HepG2 (cell line): Measurements from ENCODE around the gene WDR6. TPM values are rescaled to one million over a fixed set of nuclear protein-coding genes. Genes with fewer than 3 reads are reported as not detected.

Experiments
- BRCA1 ChIP-seq: sonication (generic); formaldehyde crosslinking; IDR thresholded peaks from 2 replicates; pipeline ENCODE4 v1.4.0; 2020; ENCODE audit warnings: missing genetic modification reagents
- CBX5 ChIP-seq: sonication (generic); formaldehyde crosslinking; IDR thresholded peaks from 2 replicates; pipeline ENCODE4 v1.4.0; 2020; ENCODE audit warnings: missing genetic modification reagents, borderline replicate concordance
- FOXC1 ChIP-seq: sonication (generic); formaldehyde crosslinking; IDR thresholded peaks from 2 replicates; pipeline ENCODE4 v1.8.0; 2022; ENCODE audit warnings: mild to moderate bottlenecking, missing genetic modification reagents, borderline replicate concordance
- GATAD1 ChIP-seq: IDR thresholded peaks from 2 replicates; pipeline ENCODE4 v1.6.1; 2016; ENCODE audit warnings: missing genetic modification reagents, missing compliant biosample characterization
- MATR3 ChIP-seq: sonication (generic); formaldehyde crosslinking; IDR thresholded peaks from 2 replicates; pipeline ENCODE4 v1.4.0; 2020; ENCODE audit warnings: missing genetic modification reagents
- MBNL3 ChIP-seq: fragments of 250-450 bp; sonication (Bioruptor Pico); conservative IDR thresholded peaks from 2 replicates; pipeline ENCODE4 v1.8.0; 2022; ENCODE audit warnings: mild to moderate bottlenecking, inconsistent platforms
- NFIB ChIP-seq: sonication (generic); formaldehyde crosslinking; IDR thresholded peaks from 2 replicates; pipeline ENCODE4 v1.9.0; 2021; ENCODE audit warnings: missing genetic modification reagents, mild to moderate bottlenecking, borderline replicate concordance
- NFKBIZ ChIP-seq: IDR thresholded peaks from 2 replicates; pipeline ENCODE4 v1.6.1; 2018; ENCODE audit warnings: missing genetic modification reagents, missing compliant biosample characterization
- TAF1 ChIP-seq: sonication (generic); formaldehyde crosslinking; IDR thresholded peaks from 2 replicates; pipeline ENCODE4 v1.4.0; 2020; ENCODE audit warnings: missing genetic modification reagents
- TBX3 ChIP-seq: fragments of 450-650 bp; IDR thresholded peaks from 2 replicates; pipeline ENCODE4 v1.6.1; 2017; ENCODE audit warnings: antibody characterized with exemption, mild to moderate bottlenecking, inconsistent platforms, borderline replicate concordance
- ZEB1 ChIP-seq: IDR thresholded peaks from 2 replicates; pipeline ENCODE4 v1.6.1; 2012; ENCODE audit warnings: mild to moderate bottlenecking, low read depth, inconsistent platforms; ENCODE audit not compliant: insufficient replicate concordance
- ZFY ChIP-seq: sonication (generic); formaldehyde crosslinking; IDR thresholded peaks from 2 replicates; pipeline ENCODE4 v1.4.0; 2020; ENCODE audit warnings: missing genetic modification reagents
- ZNF296 ChIP-seq: sonication (generic); formaldehyde crosslinking; conservative IDR thresholded peaks from 2 replicates; pipeline ENCODE4 v1.5.0; 2020; ENCODE audit warnings: mild to moderate bottlenecking, missing genetic modification reagents
- ZNF567 ChIP-seq: sonication (generic); formaldehyde crosslinking; IDR thresholded peaks from 2 replicates; pipeline ENCODE4 v1.8.1; 2023; ENCODE audit warnings: mild to moderate bottlenecking, missing genetic modification reagents, borderline replicate concordance
- ZNF629 ChIP-seq: sonication (generic); formaldehyde crosslinking; conservative IDR thresholded peaks from 2 replicates; pipeline ENCODE4 v1.5.0; 2020; ENCODE audit warnings: missing genetic modification reagents
- ZNF713 ChIP-seq: sonication (generic); formaldehyde crosslinking; IDR thresholded peaks from 2 replicates; pipeline ENCODE4 v1.4.0; 2020; ENCODE audit warnings: mild to moderate bottlenecking, missing genetic modification reagents
- ZNF878 ChIP-seq: sonication (generic); formaldehyde crosslinking; IDR thresholded peaks from 2 replicates; pipeline ENCODE4 v1.8.1; 2023; ENCODE audit warnings: mild to moderate bottlenecking, missing genetic modification reagents, moderate library complexity
- polyA plus RNA-seq, 8 experiments: library from polyadenylated mRNA; depleted of rRNA in 3 of 8; stranded (reverse) in 7 of 8; unstranded in 1 of 8; fragments of >200 nt; fragmentation: Illumina TruSeq in 4 of 8; extraction: Trizol in 4 of 8; gene quantifications; 2 replicates each; pipeline versions ENCODE4 v1.2.1 to v1.2.3, GENCODE V29; 2011 to 2016; ENCODE audit warnings: low read depth in 4 of 8, missing spikeins in 1 of 8, mixed read lengths in 1 of 8; ENCODE audit not compliant: insufficient read depth in 1 of 8
- total RNA-seq, 5 experiments: library from RNA; depleted of rRNA; stranded (reverse); fragments of >200 nt; fragmentation: Illumina TruSeq; extraction: Trizol; gene quantifications; 2 replicates each; pipeline ENCODE4 v1.2.3, GENCODE V29; 2016; ENCODE audit warnings: low read depth in 1 of 5
- TF ChIP-seq, protein P1 (sequence below): sonication (generic); formaldehyde crosslinking; IDR thresholded peaks from 2 replicates; pipeline ENCODE4 v1.5.0; 2020; ENCODE audit warnings: mild to moderate bottlenecking, low read depth, missing genetic modification reagents, borderline replicate concordance
- TF ChIP-seq, protein P2 (sequence below): IDR thresholded peaks from 2 replicates; pipeline ENCODE4 v1.6.1; 2012; ENCODE audit warnings: inconsistent platforms
- TF ChIP-seq, protein P3 (sequence below): sonication (generic); formaldehyde crosslinking; IDR thresholded peaks from 2 replicates; pipeline ENCODE4 v1.4.0; 2020; ENCODE audit warnings: mild to moderate bottlenecking, missing genetic modification reagents
- TF ChIP-seq, protein P4 (sequence below): sonication (generic); formaldehyde crosslinking; IDR thresholded peaks from 2 replicates; pipeline ENCODE4 v1.4.0; 2020; ENCODE audit warnings: missing genetic modification reagents
- TF ChIP-seq, protein P5 (sequence below): sonication (generic); formaldehyde crosslinking; IDR thresholded peaks from 2 replicates; pipeline ENCODE4 v1.5.0; 2020; ENCODE audit warnings: missing genetic modification reagents
- TF ChIP-seq, protein P6 (sequence below): conservative IDR thresholded peaks from 2 replicates; pipeline ENCODE4 v1.6.1; 2018; ENCODE audit warnings: missing genetic modification reagents

WDR6 gene
- total and polyA plus RNA-seq, 2 of the 13 experiments (the other 11 are each of a cell fraction or from before 2014, with no cell fraction given): 73.4 to 139 TPM

DNA sequence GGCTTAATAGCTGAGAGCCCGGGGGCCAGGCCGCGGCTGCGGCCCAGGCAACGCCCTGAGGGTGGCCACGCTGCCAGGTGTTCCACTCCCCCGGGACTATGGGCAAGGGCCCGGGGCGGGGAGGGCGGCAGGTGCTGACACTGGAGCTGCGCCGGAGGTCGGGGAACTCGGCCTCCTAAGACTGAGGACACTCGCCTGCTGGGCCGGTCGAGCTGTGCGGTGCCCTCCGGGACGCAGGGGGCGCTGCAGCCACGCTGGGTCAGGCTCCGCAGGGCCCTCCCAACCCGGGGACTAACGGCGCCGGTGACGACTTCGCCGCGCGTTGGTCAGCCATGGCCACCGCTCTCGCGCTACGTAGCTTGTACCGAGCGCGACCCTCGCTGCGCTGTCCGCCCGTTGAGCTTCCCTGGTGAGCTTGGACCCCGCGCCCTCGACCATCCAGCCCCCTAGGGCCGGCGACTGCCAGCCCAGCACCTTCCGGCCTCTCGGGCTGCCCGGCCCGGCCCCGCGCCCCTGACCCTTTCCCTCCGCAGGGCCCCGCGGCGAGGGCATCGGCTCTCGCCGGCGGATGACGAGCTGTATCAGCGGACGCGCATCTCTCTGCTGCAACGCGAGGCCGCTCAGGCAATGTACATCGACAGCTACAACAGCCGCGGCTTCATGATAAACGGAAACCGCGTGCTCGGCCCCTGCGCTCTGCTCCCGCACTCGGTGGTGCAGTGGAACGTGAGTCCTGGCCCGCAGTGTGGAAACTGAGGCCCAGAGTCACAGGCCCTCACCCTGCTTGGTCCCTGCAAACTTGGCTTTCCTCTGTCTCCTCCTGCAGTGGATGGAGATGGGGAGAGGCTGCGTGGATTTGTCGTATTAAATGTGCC, 14.9 kb downstream of the WDR6 start, which contains the start of gene NDUFAF3 (continued):
- TF ChIP-seq ZNF567 (CRISPR knock-in tag) (peak; percentile 30; the same call in 1 of the 2 replicates), NFIB (CRISPR knock-in tag) (no peak), ZNF878 (CRISPR knock-in tag) (no peak), ZNF296 (CRISPR knock-in tag) (peak; percentile 76; the same call in 1 of the 2 replicates), NFKBIZ (CRISPR knock-in tag) (no peak; the same call in 1 of the 2 replicates), TBX3 (no peak), ZEB1 (peak; percentile 40), GATAD1 (CRISPR knock-in tag) (peak; percentile 95), ZNF713 (CRISPR knock-in tag) (no peak), ZNF629 (peak; percentile 47), CBX5 (0 out of 2 replicates have a peak, but pooled peaks have one; percentile 29), MATR3 (CRISPR knock-in tag) (no peak), FOXC1 (CRISPR knock-in tag) (peak; percentile 52), MBNL3 (CRISPR knock-in tag) (no peak), TAF1 (CRISPR knock-in tag) (peak; percentile 81), BRCA1 (CRISPR knock-in tag) (peak; percentile 88; the same call in 1 of the 2 replicates), ZFY (CRISPR knock-in tag) (peak; percentile 89)
- TF ChIP-seq, protein P1, sequence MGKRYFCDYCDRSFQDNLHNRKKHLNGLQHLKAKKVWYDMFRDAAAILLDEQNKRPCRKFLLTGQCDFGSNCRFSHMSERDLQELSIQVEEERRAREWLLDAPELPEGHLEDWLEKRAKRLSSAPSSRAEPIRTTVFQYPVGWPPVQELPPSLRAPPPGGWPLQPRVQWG (CRISPR knock-in tag): no peak
- TF ChIP-seq, protein P2, sequence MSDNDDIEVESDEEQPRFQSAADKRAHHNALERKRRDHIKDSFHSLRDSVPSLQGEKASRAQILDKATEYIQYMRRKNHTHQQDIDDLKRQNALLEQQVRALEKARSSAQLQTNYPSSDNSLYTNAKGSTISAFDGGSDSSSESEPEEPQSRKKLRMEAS: peak; percentile 85
- TF ChIP-seq, protein P3, sequence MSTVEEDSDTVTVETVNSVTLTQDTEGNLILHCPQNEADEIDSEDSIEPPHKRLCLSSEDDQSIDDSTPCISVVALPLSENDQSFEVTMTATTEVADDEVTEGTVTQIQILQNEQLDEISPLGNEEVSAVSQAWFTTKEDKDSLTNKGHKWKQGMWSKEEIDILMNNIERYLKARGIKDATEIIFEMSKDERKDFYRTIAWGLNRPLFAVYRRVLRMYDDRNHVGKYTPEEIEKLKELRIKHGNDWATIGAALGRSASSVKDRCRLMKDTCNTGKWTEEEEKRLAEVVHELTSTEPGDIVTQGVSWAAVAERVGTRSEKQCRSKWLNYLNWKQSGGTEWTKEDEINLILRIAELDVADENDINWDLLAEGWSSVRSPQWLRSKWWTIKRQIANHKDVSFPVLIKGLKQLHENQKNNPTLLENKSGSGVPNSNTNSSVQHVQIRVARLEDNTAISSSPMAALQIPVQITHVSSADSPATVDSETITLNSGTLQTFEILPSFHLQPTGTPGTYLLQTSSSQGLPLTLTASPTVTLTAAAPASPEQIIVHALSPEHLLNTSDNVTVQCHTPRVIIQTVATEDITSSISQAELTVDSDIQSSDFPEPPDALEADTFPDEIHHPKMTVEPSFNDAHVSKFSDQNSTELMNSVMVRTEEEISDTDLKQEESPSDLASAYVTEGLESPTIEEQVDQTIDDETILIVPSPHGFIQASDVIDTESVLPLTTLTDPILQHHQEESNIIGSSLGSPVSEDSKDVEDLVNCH (CRISPR knock-in tag): no peak
- TF ChIP-seq, protein P4, sequence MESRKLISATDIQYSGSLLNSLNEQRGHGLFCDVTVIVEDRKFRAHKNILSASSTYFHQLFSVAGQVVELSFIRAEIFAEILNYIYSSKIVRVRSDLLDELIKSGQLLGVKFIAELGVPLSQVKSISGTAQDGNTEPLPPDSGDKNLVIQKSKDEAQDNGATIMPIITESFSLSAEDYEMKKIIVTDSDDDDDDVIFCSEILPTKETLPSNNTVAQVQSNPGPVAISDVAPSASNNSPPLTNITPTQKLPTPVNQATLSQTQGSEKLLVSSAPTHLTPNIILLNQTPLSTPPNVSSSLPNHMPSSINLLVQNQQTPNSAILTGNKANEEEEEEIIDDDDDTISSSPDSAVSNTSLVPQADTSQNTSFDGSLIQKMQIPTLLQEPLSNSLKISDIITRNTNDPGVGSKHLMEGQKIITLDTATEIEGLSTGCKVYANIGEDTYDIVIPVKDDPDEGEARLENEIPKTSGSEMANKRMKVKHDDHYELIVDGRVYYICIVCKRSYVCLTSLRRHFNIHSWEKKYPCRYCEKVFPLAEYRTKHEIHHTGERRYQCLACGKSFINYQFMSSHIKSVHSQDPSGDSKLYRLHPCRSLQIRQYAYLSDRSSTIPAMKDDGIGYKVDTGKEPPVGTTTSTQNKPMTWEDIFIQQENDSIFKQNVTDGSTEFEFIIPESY (CRISPR knock-in tag): no peak
- TF ChIP-seq, protein P5, sequence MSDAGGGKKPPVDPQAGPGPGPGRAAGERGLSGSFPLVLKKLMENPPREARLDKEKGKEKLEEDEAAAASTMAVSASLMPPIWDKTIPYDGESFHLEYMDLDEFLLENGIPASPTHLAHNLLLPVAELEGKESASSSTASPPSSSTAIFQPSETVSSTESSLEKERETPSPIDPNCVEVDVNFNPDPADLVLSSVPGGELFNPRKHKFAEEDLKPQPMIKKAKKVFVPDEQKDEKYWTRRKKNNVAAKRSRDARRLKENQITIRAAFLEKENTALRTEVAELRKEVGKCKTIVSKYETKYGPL (CRISPR knock-in tag): peak; percentile 41; the same call in 1 of the 2 replicates
- TF ChIP-seq, protein P6, sequence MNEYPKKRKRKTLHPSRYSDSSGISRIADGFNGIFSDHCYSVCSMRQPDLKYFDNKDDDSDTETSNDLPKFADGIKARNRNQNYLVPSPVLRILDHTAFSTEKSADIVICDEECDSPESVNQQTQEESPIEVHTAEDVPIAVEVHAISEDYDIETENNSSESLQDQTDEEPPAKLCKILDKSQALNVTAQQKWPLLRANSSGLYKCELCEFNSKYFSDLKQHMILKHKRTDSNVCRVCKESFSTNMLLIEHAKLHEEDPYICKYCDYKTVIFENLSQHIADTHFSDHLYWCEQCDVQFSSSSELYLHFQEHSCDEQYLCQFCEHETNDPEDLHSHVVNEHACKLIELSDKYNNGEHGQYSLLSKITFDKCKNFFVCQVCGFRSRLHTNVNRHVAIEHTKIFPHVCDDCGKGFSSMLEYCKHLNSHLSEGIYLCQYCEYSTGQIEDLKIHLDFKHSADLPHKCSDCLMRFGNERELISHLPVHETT (CRISPR knock-in tag): peak; percentile 95
